Measurements from ENCODE around the gene GLB1L3. TPM values are rescaled to one million over a fixed set of nuclear protein-coding genes. Genes with fewer than 3 reads are reported as not detected.
A peak's percentile ranks its signal among the peaks of the same experiment; 100 is the strongest.
"Not testable (repeated sequence)": the region's sequence is repeated elsewhere in the genome, so short reads cannot be mapped to it uniquely, and the experiment has no call there.

GLB1L3 gene
- total RNA-seq, 1 experiment from 2014 or later: 0.10 TPM

- DNase-seq (ENCODE audit: low read depth): no peak
Measured at GRCh38 chr11:134250246-134250645, 25.9 kb upstream of the GLB1L3 start.

GRCh38 chr11:134250675-134251074, 25.5 kb upstream of the GLB1L3 start:
- DNase-seq (ENCODE audit: low read depth): no peak

GRCh38 chr11:134252346-134253187, 23.6 kb upstream of the GLB1L3 start:
- DNase-seq (ENCODE audit: low read depth): peak; percentile 18

- DNase-seq (ENCODE audit: low read depth): peak; percentile 94
Measured at GRCh38 chr11:134253188-134253993, 22.8 kb upstream of the GLB1L3 start, which contains the start of the genes ACAD8 and THYN1. ACAD8 (plus strand) TSS chr11:134253568; CDS start chr11:134253601, 33 bp downstream. THYN1 (minus strand) TSS chr11:134253352; CDS start chr11:134252882, 470 bp downstream.

DNA sequence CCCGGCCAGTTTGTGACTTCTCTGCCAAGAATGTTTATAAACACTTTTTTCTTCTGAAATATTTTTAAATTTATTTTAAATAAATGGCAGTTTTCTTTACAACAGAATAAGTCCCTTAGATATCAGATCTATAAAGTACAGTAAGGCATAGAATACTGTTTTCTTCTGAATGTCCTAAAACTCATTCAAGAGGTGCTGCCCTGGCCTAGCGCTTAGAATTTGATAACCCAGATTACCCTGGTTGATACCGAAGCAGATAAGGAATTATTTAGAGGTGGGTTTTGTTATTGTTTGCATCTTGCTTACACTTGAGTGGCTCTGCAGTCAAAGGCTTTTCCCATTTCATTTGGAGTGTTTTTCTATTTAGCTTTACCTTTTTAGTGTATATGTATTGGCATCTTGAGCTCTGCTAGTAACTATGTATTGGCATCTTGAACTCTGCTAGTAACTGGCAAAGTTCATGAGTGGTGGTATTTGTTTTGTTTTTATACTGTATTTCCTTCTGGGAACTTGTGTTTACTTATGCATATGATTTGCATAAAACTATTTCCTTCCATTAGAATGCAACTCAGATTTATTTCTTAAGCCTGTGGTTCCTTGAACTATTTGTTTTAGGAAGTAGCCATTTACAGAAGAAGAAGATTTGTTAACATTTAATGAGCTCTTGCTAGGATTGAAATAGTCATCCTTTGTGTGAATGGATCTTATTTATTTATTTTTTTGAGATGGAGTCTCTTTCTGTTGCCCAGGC, 21.6 kb upstream of the GLB1L3 start:
- no peak for DNase-seq (ENCODE audit: low read depth)

GRCh38 chr11:134255184-134255561, 21.0 kb upstream of the GLB1L3 start:
- DNase-seq (ENCODE audit: low read depth): not testable (repeated sequence)

- DNase-seq (ENCODE audit: low read depth): no peak
Measured at GRCh38 chr11:134257101-134257500, 19.1 kb upstream of the GLB1L3 start.

GRCh38 chr11:134258577-134258976, 17.6 kb upstream of the GLB1L3 start:
- no peak for DNase-seq (ENCODE audit: low read depth)

DNA sequence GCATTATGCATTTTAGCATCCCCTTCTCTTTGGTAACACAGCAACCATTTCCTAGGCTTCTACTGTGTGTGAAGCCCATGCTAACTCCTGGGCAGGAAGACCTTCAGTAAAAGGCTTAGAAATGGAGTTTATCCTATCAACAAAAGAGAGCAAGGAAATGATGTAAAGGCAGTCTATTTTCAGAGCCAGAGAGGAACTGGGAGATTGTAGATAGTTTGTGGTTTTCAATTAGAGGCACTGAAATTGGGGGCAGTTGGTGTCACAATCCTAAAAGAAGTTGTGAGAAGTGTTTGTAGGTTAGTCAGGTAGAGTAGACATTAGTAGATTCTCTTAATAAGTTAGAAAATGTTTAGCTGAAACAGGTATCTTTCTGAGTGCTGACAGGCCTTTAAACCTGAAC, 15.7 kb upstream of the GLB1L3 start:
- DNase-seq (ENCODE audit: low read depth): no peak

GRCh38 chr11:134260983-134261382, 15.2 kb upstream of the GLB1L3 start:
- no peak for DNase-seq (ENCODE audit: low read depth)

GRCh38 chr11:134261626-134262488, 14.3 kb upstream of the GLB1L3 start:
- peak; percentile 26 for DNase-seq (ENCODE audit: low read depth)

DNA sequence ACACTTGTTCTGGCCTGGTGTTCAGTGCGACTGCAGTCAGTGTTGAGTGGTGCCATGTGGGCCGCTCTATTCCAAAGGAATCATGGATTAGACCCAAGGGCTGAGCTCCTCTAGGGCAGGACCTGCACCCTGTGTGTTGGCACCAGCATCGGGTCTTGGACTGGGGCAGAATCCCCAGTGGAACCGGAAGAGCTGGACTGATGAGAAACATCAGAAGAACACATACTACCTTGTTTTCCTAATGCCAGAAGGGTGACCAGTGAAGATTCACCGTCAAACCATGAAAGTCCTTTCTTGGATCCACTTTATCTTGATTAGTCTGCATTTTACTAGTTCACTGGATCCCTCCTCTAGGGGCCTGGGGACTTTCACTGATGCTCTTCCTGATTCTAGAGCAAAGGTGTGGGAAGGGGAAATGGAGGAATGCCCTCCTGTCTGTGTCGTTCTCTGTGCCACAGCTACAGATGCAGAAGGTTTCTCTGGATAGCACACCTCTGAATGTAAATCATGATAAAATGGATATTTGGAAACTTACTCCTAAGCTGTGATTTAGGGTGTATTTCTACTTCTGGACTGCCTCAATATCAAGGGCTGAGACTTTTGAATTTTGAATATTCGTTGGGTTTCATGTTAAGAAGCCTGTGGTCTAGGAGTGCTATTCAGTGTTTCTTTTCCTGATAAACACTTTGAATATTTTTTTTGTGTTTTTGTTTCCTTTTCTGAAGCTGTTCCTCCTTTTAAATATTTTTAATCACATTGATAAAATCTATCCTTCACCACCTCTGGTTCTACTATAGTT, 11.0 kb upstream of the GLB1L3 start:
- no peak for DNase-seq (ENCODE audit: low read depth)

- no peak for DNase-seq (ENCODE audit: low read depth)
Measured at GRCh38 chr11:134266440-134266839, 9.7 kb upstream of the GLB1L3 start.

GRCh38 chr11:134266841-134267251, 9.3 kb upstream of the GLB1L3 start:
- peak; percentile 86 for DNase-seq (ENCODE audit: low read depth)

DNA sequence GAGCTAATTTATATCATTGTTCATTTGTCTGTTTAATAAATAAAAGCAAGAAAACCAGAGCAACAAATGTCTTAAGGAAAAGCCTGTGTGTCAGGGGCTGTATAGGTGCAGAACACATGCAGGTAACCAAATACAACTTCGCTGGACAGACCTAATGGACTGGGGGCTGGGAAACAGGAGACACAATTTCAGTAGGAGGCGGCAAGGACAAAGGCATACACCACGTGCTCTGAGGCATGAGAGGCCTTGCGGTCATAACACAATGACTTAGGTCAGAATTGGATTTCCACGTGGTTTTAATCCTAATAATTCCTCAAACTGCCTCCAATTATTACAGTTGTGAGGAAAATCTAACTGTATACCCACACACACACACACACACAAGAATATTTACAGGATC, 8.7 kb upstream of the GLB1L3 start:
- no peak for DNase-seq (ENCODE audit: low read depth)

DNA sequence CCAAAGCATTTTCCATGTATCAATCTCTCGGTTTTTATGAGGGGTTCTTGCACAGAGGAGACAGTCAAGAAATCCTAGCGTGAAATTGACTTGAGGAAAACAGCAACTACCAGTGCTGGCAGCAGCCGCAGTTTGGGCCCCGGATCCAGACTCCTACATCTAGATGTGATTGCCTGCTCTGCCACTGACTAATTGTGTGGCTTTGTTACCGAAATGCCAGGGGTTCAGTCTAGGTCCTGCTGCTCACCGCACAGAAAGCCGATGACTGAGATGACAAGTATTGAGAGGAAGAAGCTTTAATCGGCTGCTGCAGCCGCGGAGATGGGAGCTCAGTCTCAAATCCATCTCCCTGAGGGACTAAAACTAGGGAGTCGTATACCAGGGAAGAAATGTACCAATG, 8.2 kb upstream of the GLB1L3 start:
- DNase-seq (ENCODE audit: low read depth): no peak

DNA sequence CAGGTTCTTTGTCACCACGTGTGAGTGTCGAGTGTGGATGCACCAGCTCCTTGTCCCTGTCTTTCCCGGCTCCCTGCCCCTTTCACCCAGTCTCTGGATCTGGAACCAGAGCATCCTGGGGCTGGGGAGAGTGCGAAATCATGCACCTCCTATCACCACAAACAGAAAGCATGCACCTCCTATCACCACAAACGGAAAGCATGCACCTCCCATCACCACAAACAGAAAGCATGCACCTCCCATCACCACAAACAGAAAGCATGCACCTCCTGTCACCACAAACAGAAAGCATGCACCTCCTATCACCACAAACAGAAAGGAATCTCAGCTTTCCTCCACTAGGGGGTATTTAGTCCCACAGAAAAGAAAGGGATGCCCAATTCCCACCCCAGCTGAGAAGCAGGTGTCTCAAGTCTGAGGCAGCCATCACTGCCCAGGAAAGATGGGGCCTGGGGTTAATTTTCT, 5.9 kb upstream of the GLB1L3 start:
- DNase-seq (ENCODE audit: low read depth): peak; percentile 28

GRCh38 chr11:134271978-134272377, 4.2 kb upstream of the GLB1L3 start:
- DNase-seq (ENCODE audit: low read depth): no peak
